GM12891 (cell line): Measurements from ENCODE around the gene VWA7.
"Not testable (repeated sequence)": the region's sequence is repeated elsewhere in the genome, so short reads cannot be mapped to it uniquely, and the experiment has no call there.

Experiments
- DNase-seq: peaks from one replicate; pipeline ENCODE4 v3.0.0; 2011; ENCODE audit warnings: low spot score; ENCODE audit not compliant: insufficient read length
- FAIRE-seq: peaks from 2 replicates; lab custom pipeline; 2011; peaks lifted over from hg19 to GRCh38; lab: Jason Lieb, UNC
- PAX5 ChIP-seq: IDR thresholded peaks from 2 replicates; pipeline ENCODE4 v1.6.1; 2011; ENCODE audit warnings: low read length, moderate library complexity, mild to moderate bottlenecking; ENCODE audit not compliant: insufficient read depth, severe bottlenecking
- POLR2A ChIP-seq: IDR thresholded peaks from 2 replicates; pipeline ENCODE4 v1.6.1; 2011; ENCODE audit warnings: low read depth, low read length, control low read depth
- POLR2AphosphoS5 ChIP-seq: IDR thresholded peaks from 2 replicates; pipeline ENCODE4 v1.6.1; 2011; ENCODE audit warnings: low read depth, low read length, control low read depth
- POU2F2 ChIP-seq: IDR thresholded peaks from 2 replicates; pipeline ENCODE4 v1.6.1; 2011; ENCODE audit warnings: low read depth, mild to moderate bottlenecking, control low read depth, low read length, moderate library complexity
- SPI1 ChIP-seq: IDR thresholded peaks from 2 replicates; pipeline ENCODE4 v1.6.1; 2011; ENCODE audit warnings: low read depth, low read length, control low read depth
- TAF1 ChIP-seq: IDR thresholded peaks from 2 replicates; pipeline ENCODE4 v1.6.1; 2011; ENCODE audit warnings: low read depth, low read length, control low read depth

VWA7 gene

DNA sequence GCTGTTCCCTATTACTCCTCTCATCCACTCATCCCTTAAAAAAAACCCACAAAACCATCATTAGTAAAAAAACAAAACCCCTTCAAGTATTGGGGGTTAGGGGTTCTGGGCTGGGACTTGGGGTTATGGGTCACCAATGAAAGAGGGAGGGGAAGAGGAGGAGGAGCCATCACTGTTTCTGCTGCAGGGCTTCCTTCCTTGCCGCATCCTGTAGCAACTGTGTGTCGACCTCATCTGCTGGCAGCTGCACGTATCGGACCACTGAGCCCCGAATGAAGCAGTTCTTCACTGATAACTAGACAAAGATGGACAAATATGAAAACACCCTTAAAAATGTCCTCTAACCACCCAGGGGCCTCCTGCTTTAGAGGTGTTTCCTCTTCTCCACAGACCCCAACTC is 20.5 kb upstream of the VWA7 start:
- DNase-seq (no peak), FAIRE-seq (no peak)
- TF ChIP-seq TAF1 (no peak), PAX5 (no peak), POLR2AphosphoS5 (no peak), SPI1 (no peak), POU2F2 (no peak), POLR2A (no peak)

DNA sequence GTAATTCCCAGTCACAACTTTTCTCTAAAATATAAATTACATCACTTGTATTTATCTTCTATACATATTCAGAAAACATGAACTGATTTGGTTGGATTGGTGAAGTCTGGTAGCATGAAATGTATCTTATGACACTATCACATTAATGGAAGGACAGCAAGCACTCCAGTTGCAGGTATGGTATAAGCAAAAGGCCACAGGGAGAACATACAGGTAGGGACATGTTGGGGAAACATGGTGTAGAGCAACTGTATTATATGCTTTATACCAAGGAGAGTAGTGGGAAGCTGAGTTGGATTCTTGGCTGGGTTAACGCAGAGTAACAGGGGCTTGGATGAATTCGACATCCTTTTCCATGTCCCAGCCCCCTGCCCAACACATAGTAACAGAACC is 19.9 kb upstream of the VWA7 start:
- FAIRE-seq: no peak
- no peak for DNase-seq
- TF ChIP-seq POU2F2 (no peak), POLR2AphosphoS5 (no peak), SPI1 (no peak), TAF1 (no peak), PAX5 (no peak), POLR2A (no peak)

DNA sequence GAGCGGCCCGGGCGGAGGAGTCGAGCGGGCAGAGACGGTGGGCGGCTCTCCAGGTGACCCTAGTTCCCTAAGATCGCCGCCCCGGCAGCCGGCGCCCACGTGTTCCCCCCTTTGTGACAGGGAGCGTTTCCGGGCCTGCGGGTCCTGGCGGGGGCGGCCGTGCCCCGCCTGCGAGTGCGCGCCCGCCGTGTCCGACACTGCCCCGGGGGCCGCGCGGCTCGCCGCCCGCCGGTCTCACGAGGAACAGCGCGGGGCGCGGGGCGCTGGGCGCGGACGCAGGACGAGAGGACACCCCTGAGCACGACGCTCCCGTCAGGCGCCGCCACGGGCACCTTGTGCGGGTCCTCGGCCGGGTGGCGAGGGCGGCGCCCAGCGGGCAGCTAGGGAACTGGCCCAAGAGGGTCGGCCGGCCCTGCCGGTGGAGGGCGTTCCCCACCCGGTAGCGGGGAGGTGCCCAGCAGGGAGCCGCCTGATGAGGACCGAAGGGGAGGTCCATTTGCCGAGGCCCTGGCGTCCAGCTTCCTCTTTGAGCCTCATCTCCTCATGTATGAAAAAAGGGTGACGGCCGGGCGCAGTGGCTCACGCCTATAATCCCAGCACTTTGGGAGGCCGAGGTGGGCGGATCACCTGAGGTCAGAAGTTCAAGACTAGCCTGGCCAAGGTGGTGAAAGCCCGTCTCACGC is 18.6 kb upstream of the VWA7 start, which contains the start of gene VARS1:
Gene VARS1, minus strand, starts transcription at position 137 of the 683 bp plus-strand sequence. CDS start 535 bp downstream, outside the sequence.
- FAIRE-seq: peak; percentile 87
- TF ChIP-seq POLR2AphosphoS5 (no peak), SPI1 (peak; percentile 29; the same call in 1 of the 2 replicates), TAF1 (peak; percentile 67)
- peak; percentile 93 for DNase-seq

DNA sequence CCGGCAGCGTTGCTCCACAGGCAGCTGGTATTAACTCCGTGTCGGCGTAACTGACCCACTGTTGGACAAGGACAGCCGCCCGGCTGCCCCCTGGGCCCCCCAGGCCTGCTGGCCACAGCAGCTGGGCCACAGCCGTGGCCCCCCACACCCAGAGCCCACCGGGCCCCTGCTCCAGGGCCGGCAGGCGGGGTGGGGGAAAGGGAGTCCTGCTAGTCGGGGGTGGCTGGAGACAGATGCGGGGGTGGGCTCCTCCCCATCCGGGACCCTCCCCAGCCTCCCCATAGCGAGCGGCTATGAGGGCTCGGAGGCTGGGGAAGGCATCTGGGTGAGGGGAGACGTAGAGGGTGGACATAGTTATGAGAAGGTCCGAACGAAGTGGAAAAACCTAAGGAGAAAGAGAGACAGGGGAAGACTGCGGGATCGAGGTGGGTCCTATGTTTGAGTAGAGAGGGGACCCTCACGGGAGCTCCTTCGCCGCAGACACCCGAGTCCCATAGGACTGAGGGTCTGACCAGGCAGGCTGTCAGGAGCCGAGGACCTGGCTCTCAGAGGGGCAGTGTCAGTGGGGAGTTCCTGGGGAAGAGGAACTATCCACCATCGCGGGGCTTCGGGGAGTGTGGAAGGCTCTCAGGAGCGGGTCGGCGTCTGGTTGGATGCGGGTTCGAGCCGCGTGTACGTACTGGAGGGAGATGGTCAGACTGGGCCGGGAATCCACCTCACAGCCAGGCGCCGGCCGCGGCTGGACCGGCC is 17.9 kb upstream of the VWA7 start:
- DNase-seq (peak; percentile 57), FAIRE-seq (no peak)
- TF ChIP-seq TAF1: no peak
- no peak for TF ChIP-seq POLR2AphosphoS5
- no peak for TF ChIP-seq PAX5
- no peak for TF ChIP-seq SPI1
- no peak for TF ChIP-seq POU2F2
- no peak for TF ChIP-seq POLR2A

DNA sequence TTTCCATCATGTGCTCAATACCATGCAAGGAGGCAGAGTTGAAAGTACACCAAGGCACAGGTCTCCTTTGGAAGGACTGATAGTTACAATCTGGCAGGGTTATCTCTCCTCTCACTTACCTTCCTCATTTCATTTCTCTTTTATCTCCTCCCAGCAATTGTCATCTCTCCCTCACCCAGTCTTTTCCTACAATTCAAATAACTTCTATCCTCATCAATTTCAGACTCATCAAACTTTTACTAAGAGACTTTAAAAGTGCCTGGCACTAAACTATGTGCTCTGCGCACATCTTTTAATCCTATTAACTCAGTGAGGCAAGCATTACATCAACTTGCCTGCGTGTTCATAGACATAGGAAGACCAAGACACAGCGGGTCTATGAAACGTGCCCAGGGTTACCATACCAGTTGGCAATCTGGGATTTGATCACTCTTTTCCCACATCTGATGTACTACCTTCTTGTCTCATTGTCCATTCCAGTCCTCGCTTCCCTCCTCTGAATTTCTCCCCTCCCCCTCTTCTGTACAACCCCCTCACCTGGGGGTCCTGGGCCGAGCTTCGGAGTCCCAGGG is 17.3 kb upstream of the VWA7 start:
- no peak for DNase-seq
- peak; percentile 38 for FAIRE-seq

DNA sequence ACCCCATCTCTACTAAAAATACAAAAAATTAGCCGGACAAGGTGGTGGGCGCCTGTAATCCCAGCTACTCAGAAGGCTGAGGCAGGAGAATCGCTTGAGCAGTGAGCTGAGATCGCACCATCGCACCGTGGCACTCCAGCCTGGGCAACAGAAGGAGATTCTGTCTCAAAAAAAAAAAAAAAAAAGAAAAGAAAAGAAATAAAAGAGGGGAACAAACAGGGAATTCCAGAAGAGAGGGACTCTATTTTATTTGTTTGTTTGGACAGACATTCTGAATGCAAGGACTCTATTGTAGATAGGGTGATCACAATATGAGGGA is 16.8 kb upstream of the VWA7 start:
- not testable (repeated sequence) for DNase-seq, FAIRE-seq

More for the DNA sequence above, 17.3 kb upstream of the VWA7 start:
- TF ChIP-seq PAX5: no peak
- TF ChIP-seq SPI1: no peak
- no peak for TF ChIP-seq POU2F2
- no peak for TF ChIP-seq POLR2AphosphoS5
- TF ChIP-seq TAF1: no peak
- no peak for TF ChIP-seq POLR2A

DNA sequence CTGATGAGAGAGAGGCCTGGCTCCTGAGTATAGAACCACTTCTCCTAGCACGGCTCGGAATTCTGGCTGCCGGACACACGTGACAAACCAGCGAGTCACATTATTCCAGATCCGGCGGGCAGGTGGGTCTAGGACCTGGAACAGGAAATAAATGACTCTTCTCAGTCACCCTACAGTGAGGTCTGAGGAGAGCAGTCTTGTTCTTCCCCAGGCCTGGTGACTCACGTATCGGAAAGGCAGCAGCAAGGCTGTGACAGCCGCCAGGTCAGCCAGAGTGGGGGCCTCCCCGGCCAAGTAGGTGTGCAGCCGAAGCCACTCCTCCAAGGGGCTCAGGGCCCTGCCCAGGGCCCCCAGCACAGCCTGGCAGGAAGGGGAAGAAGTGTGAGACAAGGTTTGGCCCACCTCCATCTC is 15.6 kb upstream of the VWA7 start:
- TF ChIP-seq POU2F2: no peak
- no peak for TF ChIP-seq TAF1
- no peak for TF ChIP-seq SPI1
- FAIRE-seq (no peak), DNase-seq (no peak)

DNA sequence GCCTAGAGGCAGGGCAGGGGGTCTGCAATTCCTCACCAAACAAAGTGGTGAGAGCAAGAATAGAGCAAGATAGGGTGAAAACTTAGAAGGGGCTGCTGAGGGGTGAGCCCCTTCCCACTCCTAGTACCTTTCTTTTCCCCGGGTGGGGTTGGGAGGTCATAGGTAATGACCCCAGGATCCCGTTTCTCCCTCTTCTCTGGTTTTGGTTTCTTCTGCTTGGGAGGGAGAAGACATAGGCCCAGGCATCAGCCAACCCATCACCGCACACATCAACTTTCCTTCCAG is 14.9 kb upstream of the VWA7 start:
- FAIRE-seq (no peak), DNase-seq (no peak)
- TF ChIP-seq POLR2A (no peak), POU2F2 (no peak), SPI1 (no peak), PAX5 (no peak), POLR2AphosphoS5 (no peak), TAF1 (no peak)

DNA sequence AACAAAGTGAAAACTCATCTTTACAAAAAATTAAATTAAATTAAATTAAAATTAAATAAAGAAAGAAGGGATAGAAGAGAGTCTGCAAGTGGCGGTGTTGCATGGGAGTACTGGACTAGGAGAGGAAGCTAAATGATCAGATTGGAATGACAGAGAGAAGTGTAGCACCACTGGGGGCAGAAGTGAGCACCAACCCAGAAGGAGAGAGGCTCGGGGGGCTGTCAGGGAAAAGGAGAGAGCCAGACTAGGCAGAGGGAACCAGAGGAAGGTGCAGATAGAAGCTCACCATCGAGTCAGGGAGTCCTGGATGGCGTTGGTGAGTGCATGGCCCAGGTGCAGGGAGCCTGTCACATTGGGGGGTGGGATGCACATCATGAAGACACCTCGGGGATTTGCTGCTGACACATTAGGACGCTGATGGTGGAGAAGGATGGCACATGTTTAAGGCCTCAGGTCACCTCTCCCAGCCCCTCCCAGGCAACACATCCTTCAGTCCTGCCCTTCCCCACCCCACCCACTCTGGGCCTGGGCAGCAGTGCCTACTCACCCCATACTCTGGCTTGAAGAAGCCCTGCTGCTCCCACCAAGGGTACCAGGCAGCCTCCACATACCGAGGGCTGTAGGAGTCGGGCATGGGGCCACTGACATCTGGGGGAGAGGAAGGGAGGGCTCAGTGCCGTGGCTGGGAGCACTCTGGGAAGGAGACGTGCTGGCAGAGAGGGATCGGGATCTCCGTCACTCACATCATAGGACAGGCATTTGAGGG is 14.4 kb upstream of the VWA7 start:
- TF ChIP-seq POU2F2: no peak

DNA sequence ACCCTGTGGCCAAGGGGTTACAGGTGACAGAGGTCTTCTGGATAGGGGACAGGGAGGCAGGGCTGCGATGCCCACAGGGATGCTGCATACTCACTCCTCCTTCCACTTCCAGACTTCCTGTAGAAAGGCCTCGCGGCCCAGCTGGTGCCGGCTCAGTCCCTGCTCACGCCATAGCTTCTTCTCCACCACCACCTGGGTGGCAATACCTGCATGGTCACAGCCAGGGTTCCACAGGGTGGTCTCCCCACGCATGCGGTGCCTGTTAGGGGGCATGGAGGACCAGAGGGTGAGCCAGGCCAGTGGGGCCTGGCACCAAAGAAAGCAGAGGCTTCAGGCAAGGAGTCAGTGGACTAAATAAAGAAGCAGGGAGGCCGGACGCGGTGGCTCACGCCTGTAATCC is 8.3 kb upstream of the VWA7 start:
- FAIRE-seq (no peak), DNase-seq (no peak)
- no peak for TF ChIP-seq POLR2A
- TF ChIP-seq POLR2AphosphoS5: no peak
- TF ChIP-seq TAF1: no peak
- TF ChIP-seq PAX5: no peak
- no peak for TF ChIP-seq SPI1
- TF ChIP-seq POU2F2: no peak

More for the DNA sequence above, 14.4 kb upstream of the VWA7 start:
- DNase-seq: no peak
- FAIRE-seq: no peak
